RWPE2 (cell line): Measurements from ENCODE around the gene GALNT2.

Experiments used
- ATAC-seq: fragments of 200-7000 bp; cut with Tn5 transposase; 3 replicates; pipeline ENCODE4 v1.9.1; 2021; ENCODE audit warnings: low read depth
- DNase-seq: peaks from one replicate; pipeline ENCODE4 v3.0.0-alpha.2; 2020; ENCODE audit warnings: low spot score
- H3K27ac ChIP-seq: fragments of 450-650 bp; 2 replicates; pipeline ENCODE4 v1.5.1; 2017; ENCODE audit warnings: mild to moderate bottlenecking; ENCODE audit not compliant: poor library complexity, severe bottlenecking
- H3K27me3 ChIP-seq: fragments of 250-450 bp; sonication (Bioruptor Pico); 2 replicates; pipeline ENCODE4 v1.5.1; 2021; ENCODE audit warnings: mild to moderate bottlenecking, moderate library complexity; ENCODE audit not compliant: insufficient read depth, poor library complexity, severe bottlenecking
- H3K36me3 ChIP-seq: fragments of 250-450 bp; sonication (Bioruptor Pico); 2 replicates; pipeline ENCODE4 v1.5.1; 2020; ENCODE audit warnings: low read depth, mild to moderate bottlenecking, moderate library complexity
- H3K4me1 ChIP-seq: fragments of 250-450 bp; sonication (Bioruptor Pico); 2 replicates; pipeline ENCODE4 v1.5.1; 2021; ENCODE audit warnings: mild to moderate bottlenecking, moderate library complexity; ENCODE audit not compliant: insufficient read depth, poor library complexity, severe bottlenecking
- H3K4me3 ChIP-seq: fragments of 250-450 bp; sonication (Bioruptor Pico); 2 replicates; pipeline ENCODE4 v1.5.1; 2021; ENCODE audit warnings: mild to moderate bottlenecking, moderate library complexity; ENCODE audit not compliant: severe bottlenecking
- H3K9me3 ChIP-seq: fragments of 250-450 bp; sonication (Bioruptor Pico); 2 replicates; pipeline ENCODE4 v1.5.1; 2021; ENCODE audit warnings: mild to moderate bottlenecking, moderate library complexity; ENCODE audit not compliant: severe bottlenecking
- TF ChIP-seq, protein P1 (sequence below): fragments of 450-650 bp; IDR thresholded peaks from one replicate; pipeline ENCODE4 v1.5.1; 2017; ENCODE audit warnings: mild to moderate bottlenecking, moderate library complexity; ENCODE audit not compliant: poor library complexity, severe bottlenecking

The GALNT2 gene

DNA sequence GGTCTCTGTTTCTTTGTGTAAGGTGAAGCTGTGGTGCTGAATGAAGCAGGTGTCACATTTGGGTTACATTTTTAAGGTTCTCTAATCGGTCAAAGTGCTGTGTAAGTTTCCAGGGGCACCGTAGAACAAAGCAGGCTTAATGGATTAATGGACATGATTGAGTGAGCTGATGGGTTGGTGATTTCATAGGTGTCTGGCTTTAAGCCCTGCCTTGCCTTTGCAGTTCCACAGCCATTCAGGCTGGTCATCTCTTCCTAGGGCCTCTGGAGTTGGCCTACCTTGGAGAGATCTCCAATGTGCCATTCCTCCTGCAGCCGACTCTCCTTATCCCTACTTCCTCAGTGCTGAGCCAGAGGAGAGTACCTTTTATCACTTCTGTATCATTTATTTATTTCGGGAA lies 15.2 kb downstream of the GALNT2 start:
- H3K4me3 ChIP-seq = no peak overlapping the region
- H3K27me3 ChIP-seq = no peaks in the 10 kb centered on the region
- no peak for DNase-seq
- no peaks in the 10 kb centered on the region for H3K9me3 ChIP-seq
- H3K27ac ChIP-seq = peak overlapping the region; percentile 98
- peaks cover 38% of the 10 kb centered on the region for H3K4me1 ChIP-seq
- no peaks in the 10 kb centered on the region for H3K36me3 ChIP-seq
- TF ChIP-seq, protein P1, sequence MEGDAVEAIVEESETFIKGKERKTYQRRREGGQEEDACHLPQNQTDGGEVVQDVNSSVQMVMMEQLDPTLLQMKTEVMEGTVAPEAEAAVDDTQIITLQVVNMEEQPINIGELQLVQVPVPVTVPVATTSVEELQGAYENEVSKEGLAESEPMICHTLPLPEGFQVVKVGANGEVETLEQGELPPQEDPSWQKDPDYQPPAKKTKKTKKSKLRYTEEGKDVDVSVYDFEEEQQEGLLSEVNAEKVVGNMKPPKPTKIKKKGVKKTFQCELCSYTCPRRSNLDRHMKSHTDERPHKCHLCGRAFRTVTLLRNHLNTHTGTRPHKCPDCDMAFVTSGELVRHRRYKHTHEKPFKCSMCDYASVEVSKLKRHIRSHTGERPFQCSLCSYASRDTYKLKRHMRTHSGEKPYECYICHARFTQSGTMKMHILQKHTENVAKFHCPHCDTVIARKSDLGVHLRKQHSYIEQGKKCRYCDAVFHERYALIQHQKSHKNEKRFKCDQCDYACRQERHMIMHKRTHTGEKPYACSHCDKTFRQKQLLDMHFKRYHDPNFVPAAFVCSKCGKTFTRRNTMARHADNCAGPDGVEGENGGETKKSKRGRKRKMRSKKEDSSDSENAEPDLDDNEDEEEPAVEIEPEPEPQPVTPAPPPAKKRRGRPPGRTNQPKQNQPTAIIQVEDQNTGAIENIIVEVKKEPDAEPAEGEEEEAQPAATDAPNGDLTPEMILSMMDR = no peak
- ATAC-seq = no peak

DNA sequence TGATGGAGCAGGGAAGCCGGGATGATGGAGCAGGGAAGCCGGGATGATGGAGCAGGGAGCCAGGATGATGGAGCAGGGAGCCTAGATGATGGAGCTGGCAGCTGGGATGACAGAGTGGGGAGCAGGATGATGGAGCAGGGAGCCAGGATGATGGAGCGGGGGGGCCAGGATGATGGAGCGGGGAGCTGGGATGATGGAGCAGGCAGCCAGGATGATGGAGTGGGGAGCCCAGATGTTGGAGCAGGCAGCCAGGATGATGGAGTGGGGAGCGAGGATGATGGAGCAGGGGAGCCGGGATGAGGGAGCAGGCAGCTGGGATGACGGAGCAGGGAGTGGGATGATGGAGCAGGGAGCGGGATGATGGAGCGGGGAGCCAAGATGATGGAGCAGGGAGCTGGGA lies 16.0 kb downstream of the GALNT2 start:
- no peaks in the 10 kb centered on the region for H3K9me3 ChIP-seq
- DNase-seq = no peak
- H3K36me3 ChIP-seq = no peaks in the 10 kb centered on the region
- no peak for ATAC-seq
- peaks cover 40% of the 10 kb centered on the region for H3K4me1 ChIP-seq
- TF ChIP-seq, protein P1 = no peak
- no peaks in the 10 kb centered on the region for H3K27me3 ChIP-seq
- peak overlapping the region; percentile 98 for H3K27ac ChIP-seq
- H3K4me3 ChIP-seq = no peak overlapping the region

DNA sequence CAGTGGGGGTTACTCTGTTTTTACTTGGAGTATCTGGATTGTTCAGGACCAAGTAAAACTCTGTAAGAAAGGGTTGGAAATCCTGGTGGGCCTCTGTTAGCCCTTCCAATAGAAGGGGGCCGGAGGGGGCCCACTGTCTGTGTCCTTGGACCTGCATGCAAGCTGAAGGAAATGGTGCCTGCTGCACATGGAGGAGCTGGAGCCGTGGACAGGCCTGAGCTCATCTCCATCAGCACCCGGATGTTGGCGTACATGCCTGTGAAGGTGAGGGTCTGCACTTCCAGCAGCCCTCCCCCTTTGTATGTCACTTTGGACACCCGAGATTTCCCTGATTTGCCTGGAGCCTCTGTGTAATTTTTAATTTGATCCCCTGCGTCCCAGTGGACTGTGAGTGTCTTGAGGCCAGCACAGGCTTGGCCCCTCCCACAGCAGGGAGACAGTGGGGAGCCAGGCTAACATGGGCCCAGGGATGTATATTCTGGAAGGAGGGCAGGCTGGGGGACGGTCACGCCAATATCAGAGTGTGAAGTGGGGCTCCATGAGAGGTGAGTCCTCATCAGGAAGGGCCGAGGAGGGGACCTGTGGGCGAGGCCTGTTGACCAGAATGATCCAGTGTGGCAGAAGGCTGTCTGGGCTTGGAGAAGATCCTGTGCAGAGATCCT lies 16.8 kb downstream of the GALNT2 start:
- TF ChIP-seq, protein P1 = no peak
- DNase-seq (no peak), ATAC-seq (peak; percentile 28)
- Histone ChIP-seq H3K27ac (peak overlapping the region; percentile 98), H3K4me1 (peaks cover 39% of the 10 kb centered on the region), H3K36me3 (no peaks in the 10 kb centered on the region), H3K9me3 (no peaks in the 10 kb centered on the region), H3K4me3 (no peak overlapping the region), H3K27me3 (no peaks in the 10 kb centered on the region)

DNA sequence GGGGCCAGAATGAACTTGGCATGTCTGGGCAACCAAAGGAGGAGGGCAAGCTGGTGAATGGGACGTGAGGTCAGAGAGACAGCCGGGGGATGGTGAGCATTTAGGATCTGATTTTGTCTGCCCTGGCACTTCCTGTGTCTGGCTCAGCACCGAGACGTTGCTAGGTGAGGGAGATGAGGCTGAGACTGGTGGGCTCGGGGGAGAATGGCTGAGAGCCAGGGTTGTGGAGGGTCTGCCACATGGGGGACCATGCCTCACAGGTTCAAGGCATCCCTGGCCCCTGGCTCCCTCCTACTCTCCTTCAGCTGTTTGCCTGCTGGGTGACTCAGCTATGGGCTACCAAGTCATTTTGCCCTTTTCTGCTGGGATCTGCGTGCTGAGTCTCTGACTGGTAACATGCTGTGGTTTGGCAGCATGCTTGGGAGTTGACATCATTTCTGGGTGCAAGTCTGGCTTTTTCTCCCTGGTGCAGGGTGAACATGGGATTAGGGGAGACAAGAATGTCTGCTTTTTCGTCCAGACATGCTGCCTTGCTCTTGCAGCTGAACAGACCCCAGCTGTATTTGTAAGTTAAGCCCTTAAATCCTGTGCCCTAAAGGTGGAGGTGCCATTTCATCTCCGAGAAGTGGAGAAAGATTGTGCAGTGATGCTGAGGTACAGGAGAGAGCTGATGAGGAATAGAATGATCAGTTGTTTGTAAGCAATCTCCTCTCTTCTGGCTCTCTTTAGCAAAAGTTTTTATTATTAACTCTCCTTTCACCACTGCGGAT lies 17.6 kb downstream of the GALNT2 start:
- ATAC-seq (peak; percentile 83), DNase-seq (peak; percentile 83)
- Histone ChIP-seq H3K27ac (peak overlapping the region; percentile 98), H3K4me3 (no peak overlapping the region), H3K36me3 (no peaks in the 10 kb centered on the region), H3K9me3 (no peaks in the 10 kb centered on the region), H3K4me1 (peaks cover 39% of the 10 kb centered on the region), H3K27me3 (no peaks in the 10 kb centered on the region)
- TF ChIP-seq, protein P1 = no peak

DNA sequence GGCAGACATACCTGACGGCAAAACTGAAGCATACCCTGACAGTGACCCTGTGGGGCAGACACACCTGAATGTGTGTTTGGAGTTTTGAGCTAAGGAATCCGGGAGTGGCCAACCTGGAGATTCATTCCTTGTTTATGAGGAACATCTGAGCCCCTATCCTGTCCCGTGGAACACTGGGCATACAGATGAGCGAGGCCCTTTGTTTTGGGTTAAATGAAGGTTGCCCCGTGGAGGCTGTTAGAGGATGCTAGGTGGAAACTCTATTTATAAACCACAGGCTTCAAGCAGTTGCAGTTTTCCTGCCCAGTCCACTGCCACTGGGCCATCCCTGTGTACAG lies 18.1 kb downstream of the GALNT2 start:
- TF ChIP-seq, protein P1 = no peak
- peak; percentile 45 for ATAC-seq
- Histone ChIP-seq H3K9me3 (no peaks in the 10 kb centered on the region), H3K4me1 (peaks cover 44% of the 10 kb centered on the region), H3K27me3 (no peaks in the 10 kb centered on the region), H3K27ac (peak overlapping the region; percentile 98), H3K4me3 (no peak overlapping the region), H3K36me3 (no peaks in the 10 kb centered on the region)
- DNase-seq = no peak
